GM12892 (cell line): ENCODE data around the gene ECI1. TPM values are rescaled to one million over a fixed set of nuclear protein-coding genes. Genes with fewer than 3 reads are reported as not detected.
A peak's percentile ranks its signal among the peaks of the same experiment; 100 is the strongest.

Experiments
- DNase-seq: peaks from one replicate; pipeline ENCODE4 v3.0.0; 2011; ENCODE audit not compliant: insufficient read length
- FAIRE-seq: peaks from 2 replicates; lab custom pipeline; 2011; peaks lifted over from hg19 to GRCh38; lab: Jason Lieb, UNC
- POLR2A ChIP-seq: IDR thresholded peaks from 2 replicates; pipeline ENCODE4 v1.6.1; 2011; ENCODE audit warnings: low read depth, low read length, control low read depth
- POLR2AphosphoS5 ChIP-seq: IDR thresholded peaks from 2 replicates; pipeline ENCODE4 v1.6.1; 2011; ENCODE audit warnings: low read depth, low read length, control low read depth
- TAF1 ChIP-seq: IDR thresholded peaks from 2 replicates; pipeline ENCODE4 v1.6.1; 2011; ENCODE audit warnings: low read depth, mild to moderate bottlenecking, control low read depth, low read length, borderline replicate concordance
- polyA plus RNA-seq: library from polyadenylated mRNA; unstranded; fragments of >200 nt; gene quantifications from one replicate; pipeline ENCODE4 v1.2.1, GENCODE V29; 2012; ENCODE audit warnings: missing spikeins, inconsistent platforms; ENCODE audit not compliant: missing spikeins

The ECI1 gene, protein sequence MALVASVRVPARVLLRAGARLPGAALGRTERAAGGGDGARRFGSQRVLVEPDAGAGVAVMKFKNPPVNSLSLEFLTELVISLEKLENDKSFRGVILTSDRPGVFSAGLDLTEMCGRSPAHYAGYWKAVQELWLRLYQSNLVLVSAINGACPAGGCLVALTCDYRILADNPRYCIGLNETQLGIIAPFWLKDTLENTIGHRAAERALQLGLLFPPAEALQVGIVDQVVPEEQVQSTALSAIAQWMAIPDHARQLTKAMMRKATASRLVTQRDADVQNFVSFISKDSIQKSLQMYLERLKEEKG
- 13.5 TPM for polyA plus RNA-seq

DNA sequence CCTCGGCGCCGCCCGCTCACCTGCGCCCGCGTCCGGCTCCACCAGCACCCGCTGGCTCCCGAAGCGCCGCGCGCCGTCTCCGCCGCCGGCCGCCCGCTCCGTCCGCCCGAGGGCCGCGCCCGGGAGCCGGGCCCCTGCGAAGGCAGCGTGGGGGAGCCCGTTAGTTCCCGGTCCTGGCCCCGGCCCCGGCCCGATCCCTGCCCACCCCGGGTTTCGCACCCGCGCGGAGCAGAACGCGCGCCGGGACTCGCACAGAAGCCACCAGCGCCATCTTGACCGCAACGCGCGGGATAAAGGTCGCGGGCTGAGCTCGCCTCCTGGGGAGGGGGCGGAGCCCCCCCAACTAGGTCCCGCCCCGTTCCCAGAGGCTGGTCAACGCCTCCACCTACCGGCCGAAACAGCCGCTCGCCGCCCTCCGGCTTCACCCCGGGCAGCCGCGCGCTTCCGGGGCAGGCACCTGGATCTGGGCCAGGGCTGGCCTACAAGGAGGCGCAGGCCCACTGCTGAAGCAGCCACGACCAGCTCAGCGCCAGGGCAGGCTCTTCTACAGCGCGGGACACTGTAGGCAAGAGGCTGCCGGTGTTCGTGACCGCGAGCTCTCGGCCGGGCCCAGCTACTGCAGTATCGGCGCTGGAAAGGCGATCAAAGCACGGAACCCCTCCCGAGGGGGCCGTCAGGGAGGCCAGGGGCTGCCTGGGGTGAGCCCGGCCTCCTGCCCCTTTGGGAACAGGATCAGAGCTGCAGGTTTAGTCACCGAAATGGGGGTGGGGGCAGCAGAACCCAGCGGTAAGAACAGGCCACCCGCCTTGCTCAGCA is at the start of gene ECI1:
Gene ECI1 (minus strand): TSS at position 292 of the 816 bp plus-strand sequence. CDS start 21 bp downstream, at position 271.
- peak; percentile 93 for FAIRE-seq
- DNase-seq, result peak; percentile 100
- peak; percentile 72 for TF ChIP-seq POLR2A
- peak; percentile 88 for TF ChIP-seq POLR2AphosphoS5
- TF ChIP-seq TAF1, result peak; percentile 82

DNA sequence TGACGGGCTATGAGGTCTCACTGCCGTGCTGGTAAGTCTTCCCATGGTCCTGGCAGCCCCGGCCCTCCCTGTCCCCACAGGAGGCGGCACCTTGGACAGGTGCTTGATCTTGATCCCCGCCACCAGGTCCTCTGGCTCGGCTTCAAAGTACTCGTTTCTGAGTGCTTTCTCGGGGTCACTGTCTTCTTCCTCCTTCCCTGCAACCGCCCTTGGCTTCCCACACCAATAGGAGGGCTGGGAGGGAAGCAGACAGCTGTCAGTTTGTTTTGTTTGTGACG is 48.5 kb upstream of the ECI1 start:
- DNase-seq (no peak), FAIRE-seq (no peak)
- no peak for TF ChIP-seq POLR2A
- TF ChIP-seq POLR2AphosphoS5, result no peak
- no peak for TF ChIP-seq TAF1

DNA sequence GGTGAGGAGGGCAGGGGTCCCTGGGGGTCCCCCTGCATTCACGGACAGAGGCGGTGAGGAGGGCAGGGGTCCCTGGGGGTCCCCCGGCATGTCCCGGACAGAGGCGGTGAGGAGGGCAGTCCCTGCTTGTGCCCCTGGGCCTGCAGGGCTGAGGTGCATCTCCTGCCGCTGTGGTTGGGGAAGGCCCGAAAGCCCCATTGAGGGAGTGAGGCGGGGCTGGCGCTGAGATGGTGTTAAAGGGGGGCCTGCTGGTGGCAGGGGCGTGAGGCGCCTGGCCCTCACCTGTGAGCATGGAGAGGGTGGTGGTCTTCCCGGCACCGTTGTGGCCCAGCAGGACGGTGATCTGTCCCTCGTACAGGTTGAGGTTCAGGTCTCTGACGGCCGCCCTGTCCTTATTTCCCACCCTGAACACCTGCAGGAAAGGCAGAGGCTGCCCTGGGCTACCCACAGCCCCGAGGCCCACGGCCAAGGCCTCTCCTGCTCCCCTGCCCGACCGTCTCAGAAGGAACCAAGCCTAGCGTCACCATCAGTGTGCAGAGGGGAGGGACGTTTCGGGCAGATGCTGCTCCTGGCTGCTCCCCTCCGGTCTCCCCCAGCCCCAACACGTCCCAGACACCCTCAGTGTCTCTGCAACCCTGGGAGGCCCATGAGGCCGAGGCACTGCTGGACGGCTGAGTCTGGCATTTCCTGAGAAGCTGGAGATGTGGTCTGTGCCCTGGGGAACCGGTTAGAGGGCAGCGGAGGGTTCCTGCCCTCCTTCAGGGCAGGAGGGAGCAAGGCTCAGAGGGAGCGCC is 47.9 kb upstream of the ECI1 start:
- FAIRE-seq (no peak), DNase-seq (no peak)
- TF ChIP-seq POLR2A, result no peak
- no peak for TF ChIP-seq POLR2AphosphoS5
- no peak for TF ChIP-seq TAF1

DNA sequence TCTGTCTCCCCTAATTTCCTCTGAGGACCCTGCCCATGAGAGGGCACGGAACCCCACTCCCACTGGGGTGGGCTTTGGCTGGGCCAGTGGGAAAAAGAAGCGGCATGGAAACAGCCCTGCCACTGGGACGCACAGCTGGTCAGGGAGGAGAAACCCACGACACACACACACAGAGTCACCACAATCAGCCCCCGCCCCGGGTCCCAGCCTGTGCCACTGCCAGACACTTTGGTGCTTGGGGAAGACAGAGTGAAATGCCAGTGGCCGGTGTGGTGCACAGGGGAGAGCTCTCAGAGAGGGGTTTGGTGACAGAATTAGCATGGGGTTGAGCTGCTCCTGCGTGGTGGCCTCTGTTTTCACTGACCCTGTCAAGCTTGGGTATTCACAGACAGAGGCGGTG is 47.2 kb upstream of the ECI1 start:
- no peak for FAIRE-seq
- TF ChIP-seq POLR2AphosphoS5, result no peak
- no peak for TF ChIP-seq POLR2A
- no peak for TF ChIP-seq TAF1
- DNase-seq, result no peak

DNA sequence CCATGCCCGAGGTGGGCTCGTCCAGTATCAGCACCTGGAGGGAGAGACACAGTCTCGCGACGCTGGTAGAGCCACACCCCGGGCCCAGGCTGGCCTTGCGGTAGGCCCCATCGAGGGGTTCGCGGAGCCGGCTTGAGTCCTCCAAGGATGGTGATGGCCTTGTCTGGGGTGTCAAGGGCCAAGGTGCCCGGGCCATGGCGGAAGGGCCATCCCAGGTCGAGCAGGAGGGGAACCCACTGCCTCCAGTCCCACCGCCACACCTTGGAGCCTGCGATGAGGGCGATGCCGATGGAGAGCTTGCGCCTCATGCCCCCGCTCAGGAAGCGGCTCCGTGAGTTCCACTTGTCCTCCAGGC is 46.1 kb upstream of the ECI1 start:
- TF ChIP-seq POLR2AphosphoS5 (no peak), TAF1 (no peak), POLR2A (no peak)
- DNase-seq (no peak), FAIRE-seq (no peak)

DNA sequence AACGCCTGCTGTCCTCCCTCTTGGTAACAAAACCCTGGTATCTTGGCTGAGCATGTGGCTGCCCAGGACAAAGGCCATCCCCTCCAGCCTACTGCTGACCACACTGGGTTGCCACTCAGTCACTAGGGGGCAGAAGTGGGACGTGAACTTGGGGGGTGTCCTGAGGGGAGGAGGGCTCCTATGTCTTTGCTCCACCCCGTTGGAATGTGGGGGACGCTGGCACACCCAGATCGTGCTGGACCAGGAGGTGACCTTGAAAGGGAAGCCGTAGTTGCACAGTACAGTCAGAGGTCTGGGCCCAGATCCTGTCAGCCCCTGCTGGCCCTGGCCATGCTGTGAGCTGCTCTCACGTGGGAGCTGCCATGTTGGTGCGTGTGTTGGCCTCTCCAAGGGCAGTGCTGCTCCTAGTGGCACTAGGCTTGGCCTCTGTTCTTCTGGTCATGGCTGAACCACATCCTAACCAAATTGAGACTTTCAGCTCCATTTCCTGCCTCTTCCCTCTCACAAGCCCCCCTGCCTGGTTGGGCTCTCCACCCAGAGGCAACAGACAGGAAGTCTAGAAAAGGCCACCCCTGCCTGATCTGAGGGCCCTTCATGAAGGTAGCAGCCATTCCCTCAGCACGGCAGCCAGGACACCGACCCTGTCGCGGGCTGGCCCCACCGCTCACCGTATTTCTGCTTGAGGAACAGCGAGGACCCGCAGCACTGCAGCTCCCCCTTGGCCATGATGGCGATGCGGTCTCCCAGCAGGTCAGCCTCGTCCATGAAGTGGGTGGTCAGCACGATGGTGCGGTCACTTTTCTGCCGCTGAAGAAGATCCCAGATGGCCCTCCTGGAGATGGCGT is 45.5 kb upstream of the ECI1 start:
- FAIRE-seq (no peak), DNase-seq (no peak)
- TF ChIP-seq TAF1 (no peak), POLR2AphosphoS5 (no peak), POLR2A (no peak)

DNA sequence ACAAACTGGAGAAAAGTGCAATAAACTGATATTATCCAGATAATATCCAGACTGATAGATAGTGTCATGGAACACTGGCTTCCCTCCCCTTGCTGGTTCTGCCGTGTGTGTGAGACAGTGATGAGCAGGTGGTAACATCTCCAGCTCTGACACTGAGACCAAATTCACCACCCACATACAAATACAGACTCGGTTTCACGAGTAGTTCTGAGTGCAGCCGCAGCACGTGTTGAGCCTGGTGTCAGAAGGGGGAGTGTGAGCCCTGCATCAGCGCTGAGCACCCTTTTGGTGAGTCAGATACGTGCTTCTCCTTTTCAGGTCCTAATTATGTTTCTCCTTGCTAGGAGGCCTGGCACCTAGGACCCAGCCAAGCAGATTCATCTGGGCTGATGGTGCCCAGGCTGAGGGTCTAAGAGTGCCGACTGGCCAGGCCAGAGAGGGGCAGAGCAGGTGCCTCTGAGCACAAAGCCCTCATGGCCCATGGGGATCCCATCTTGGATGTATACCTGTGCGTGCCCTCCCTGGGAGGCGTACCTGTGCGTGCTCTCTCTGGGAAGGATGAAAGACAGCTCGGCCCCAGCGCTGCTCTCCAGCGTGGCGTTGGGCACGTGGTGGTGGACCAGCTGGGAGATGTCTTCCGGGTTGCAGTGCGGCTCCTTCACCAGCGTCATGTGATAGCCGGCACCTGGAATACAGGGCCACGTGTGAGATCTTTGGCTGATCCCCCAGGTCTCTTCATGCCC is 43.8 kb upstream of the ECI1 start:
- TF ChIP-seq POLR2AphosphoS5, result no peak
- no peak for TF ChIP-seq POLR2A
- no peak for TF ChIP-seq TAF1
- FAIRE-seq (peak; percentile 85), DNase-seq (peak; percentile 58)

DNA sequence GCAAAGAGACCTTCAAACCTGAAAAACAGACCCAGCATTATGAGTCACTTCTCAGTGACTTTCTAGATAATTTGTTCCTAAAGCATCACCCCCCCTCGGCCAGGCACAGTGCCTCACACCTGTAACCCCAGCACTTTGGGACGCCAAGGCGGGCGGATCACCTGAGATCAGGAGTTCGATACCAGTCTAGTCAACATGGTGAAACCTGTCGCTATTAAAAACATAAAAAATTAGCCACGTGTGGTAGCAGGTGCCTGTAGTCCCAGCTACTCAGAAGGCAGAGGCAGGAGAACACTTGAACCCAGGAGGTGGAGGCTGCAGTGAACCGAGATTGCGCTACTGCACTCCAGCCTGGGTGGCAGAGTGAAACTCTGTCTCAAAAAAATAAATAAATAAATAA is 40.8 kb upstream of the ECI1 start:
- no peak for TF ChIP-seq TAF1
- TF ChIP-seq POLR2AphosphoS5, result no peak
- FAIRE-seq (no peak), DNase-seq (no peak)

DNA sequence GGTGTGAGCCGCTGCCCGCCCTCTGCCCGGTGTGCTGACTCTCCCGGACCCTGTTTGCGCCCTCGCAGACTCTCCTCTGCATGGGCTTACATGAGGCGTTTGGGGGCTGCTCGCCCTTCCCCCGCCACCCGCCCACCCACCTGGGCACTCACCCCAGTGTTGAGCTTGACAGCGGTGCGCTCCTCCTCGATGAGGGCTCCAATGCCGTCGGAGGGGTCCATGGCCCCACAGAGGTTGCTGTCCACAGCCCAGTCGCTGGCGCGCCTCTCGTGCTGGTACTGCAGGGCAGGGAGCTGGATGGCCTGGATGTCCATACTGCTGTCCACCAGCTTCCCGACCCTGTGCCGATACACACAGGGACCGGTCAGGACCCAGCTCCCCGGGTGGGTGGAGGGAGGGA is 37.9 kb upstream of the ECI1 start:
- no peak for FAIRE-seq
- no peak for TF ChIP-seq POLR2AphosphoS5
- no peak for TF ChIP-seq POLR2A
- no peak for TF ChIP-seq TAF1
- no peak for DNase-seq

DNA sequence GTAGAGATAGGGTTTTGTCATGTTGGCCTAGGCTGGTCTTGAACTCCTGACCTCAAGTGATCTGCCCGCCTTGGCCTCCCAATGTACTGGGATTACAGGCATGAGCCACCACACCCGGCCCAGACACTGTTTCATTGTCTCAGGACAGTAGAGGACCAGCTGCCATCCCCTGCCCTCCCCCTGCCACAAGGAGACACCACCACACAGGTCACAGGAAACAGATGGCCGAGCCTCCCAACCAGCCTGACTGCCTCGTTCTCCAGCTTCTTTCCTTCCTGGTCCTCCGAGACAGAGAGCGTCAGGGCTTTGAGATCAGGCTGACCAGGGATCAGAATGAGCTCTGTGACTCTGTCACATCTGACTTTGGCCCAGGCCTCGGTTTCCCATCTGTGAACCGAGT is 37.3 kb upstream of the ECI1 start:
- FAIRE-seq, result no peak
- no peak for DNase-seq
- TF ChIP-seq TAF1, result no peak
- no peak for TF ChIP-seq POLR2A
